WTC11 (cell line): ENCODE measurements around the gene WSCD1. TPM values are rescaled to one million over a fixed set of nuclear protein-coding genes. Genes with fewer than 3 reads are reported as not detected.

Source experiments
- ATAC-seq: fragments of 200-7000 bp; cut with Tn5 transposase; 2 replicates; pipeline ENCODE4 v1.10.0; 2021; ENCODE audit warnings: mild to moderate bottlenecking, moderate library complexity
- CTCF ChIA-PET: fragments of 300-600 bp; sonication (Branson Sonifier 250); formaldehyde crosslinking; loops from one replicate; lab custom pipeline; 2021; ENCODE audit warnings: antibody characterized with exemption; lab: Charles Lee
- POLR2A ChIA-PET: fragments of 350-600 bp; sonication (Branson Sonifier 250); formaldehyde crosslinking; loops from one replicate; lab custom pipeline; 2021; ENCODE audit warnings: antibody characterized with exemption; lab: Charles Lee
- DNase-seq: peaks from one replicate; pipeline ENCODE4 v3.0.0; 2021; ENCODE audit warnings: low spot score
- H3K27ac Mint-ChIP-seq: 2 replicates; pipeline ENCODE4 v1.8.0; 2021; ENCODE audit warnings: mixed read lengths
- H3K27me3 Mint-ChIP-seq: 2 replicates; pipeline ENCODE4 v1.8.0; 2021; ENCODE audit warnings: low read depth, mild to moderate bottlenecking, moderate library complexity, mixed read lengths
- H3K36me3 Mint-ChIP-seq: 2 replicates; pipeline ENCODE4 v1.8.0; 2021; ENCODE audit warnings: mixed read lengths
- H3K4me1 Mint-ChIP-seq: 2 replicates; pipeline ENCODE4 v1.8.0; 2022; ENCODE audit warnings: mixed read lengths
- H3K4me3 Mint-ChIP-seq: 2 replicates; pipeline ENCODE4 v1.8.0; 2021; ENCODE audit warnings: mild to moderate bottlenecking, moderate library complexity, mixed read lengths
- H3K9me3 Mint-ChIP-seq: 2 replicates; pipeline ENCODE4 v1.8.0; 2021; ENCODE audit warnings: mixed read lengths
- ATF2 ChIP-seq: sonication (generic); formaldehyde crosslinking; IDR thresholded peaks from 2 replicates; pipeline ENCODE4 v1.8.1; 2022; ENCODE audit warnings: low read depth, missing genetic modification reagents, borderline replicate concordance
- ATF6 ChIP-seq: sonication (generic); formaldehyde crosslinking; IDR thresholded peaks from 2 replicates; pipeline ENCODE4 v1.8.1; 2023; ENCODE audit warnings: mild to moderate bottlenecking, missing genetic modification reagents
- E2F4 ChIP-seq: sonication (generic); formaldehyde crosslinking; IDR thresholded peaks from 2 replicates; pipeline ENCODE4 v1.8.1; 2022; ENCODE audit warnings: low read depth, mild to moderate bottlenecking, moderate library complexity, missing genetic modification reagents, borderline replicate concordance
- ERG ChIP-seq: fragments of 250-450 bp; sonication (Bioruptor Pico); IDR thresholded peaks from 2 replicates; pipeline ENCODE4 v1.8.0; 2021; ENCODE audit warnings: mild to moderate bottlenecking
- GTF2I ChIP-seq: fragments of 250-450 bp; sonication (Bioruptor Pico); conservative IDR thresholded peaks from 2 replicates; pipeline ENCODE4 v1.4.0; 2021; ENCODE audit warnings: mild to moderate bottlenecking
- HMGA2 ChIP-seq: fragments of 250-450 bp; sonication (Bioruptor Pico); IDR thresholded peaks from 2 replicates; pipeline ENCODE4 v1.4.0; 2021; ENCODE audit warnings: mild to moderate bottlenecking, moderate library complexity
- JAZF1 ChIP-seq: fragments of 250-450 bp; sonication (Bioruptor Pico); IDR thresholded peaks from 2 replicates; pipeline ENCODE4 v1.9.0; 2021; ENCODE audit warnings: moderate library complexity, mild to moderate bottlenecking, inconsistent platforms
- MYBL2 ChIP-seq: sonication (generic); formaldehyde crosslinking; IDR thresholded peaks from 2 replicates; pipeline ENCODE4 v1.8.1; 2023; ENCODE audit warnings: mild to moderate bottlenecking, moderate library complexity, missing genetic modification reagents
- NFATC4 ChIP-seq: fragments of 250-450 bp; sonication (Bioruptor Pico); IDR thresholded peaks from 2 replicates; pipeline ENCODE4 v1.9.0; 2021; ENCODE audit warnings: mild to moderate bottlenecking
- NR2C2 ChIP-seq: sonication (generic); formaldehyde crosslinking; IDR thresholded peaks from 2 replicates; pipeline ENCODE4 v1.8.0; 2022; ENCODE audit warnings: mild to moderate bottlenecking, missing genetic modification reagents
- PRRX2 ChIP-seq: fragments of 250-450 bp; sonication (Bioruptor Pico); IDR thresholded peaks from 2 replicates; pipeline ENCODE4 v1.8.0; 2021; ENCODE audit warnings: mild to moderate bottlenecking
- RORB ChIP-seq: fragments of 250-450 bp; sonication (Bioruptor Pico); IDR thresholded peaks from 2 replicates; pipeline ENCODE4 v1.9.0; 2021; ENCODE audit warnings: mild to moderate bottlenecking
- SMAD4 ChIP-seq: sonication (generic); formaldehyde crosslinking; IDR thresholded peaks from 2 replicates; pipeline ENCODE4 v1.8.0; 2022; ENCODE audit warnings: mild to moderate bottlenecking, missing genetic modification reagents
- TCF7 ChIP-seq: sonication (generic); formaldehyde crosslinking; IDR thresholded peaks from 2 replicates; pipeline ENCODE4 v1.8.0; 2022; ENCODE audit warnings: mild to moderate bottlenecking, low read depth, missing genetic modification reagents, moderate library complexity
- ZNF138 ChIP-seq: sonication (generic); formaldehyde crosslinking; conservative IDR thresholded peaks from 2 replicates; pipeline ENCODE4 v1.8.1; 2022; ENCODE audit warnings: mild to moderate bottlenecking, moderate library complexity, missing genetic modification reagents
- total RNA-seq: library from RNA; stranded (reverse); gene quantifications from 3 replicates; pipeline ENCODE4 v1.2.3, GENCODE V29; 2021
- TF ChIP-seq, protein P1 (sequence below): sonication (generic); formaldehyde crosslinking; IDR thresholded peaks from 2 replicates; pipeline ENCODE4 v1.8.1; 2023; ENCODE audit warnings: mild to moderate bottlenecking, missing genetic modification reagents, borderline replicate concordance
- TF ChIP-seq, protein P2 (sequence below): sonication (generic); formaldehyde crosslinking; conservative IDR thresholded peaks from 2 replicates; pipeline ENCODE4 v1.8.1; 2022; ENCODE audit warnings: mild to moderate bottlenecking, missing genetic modification reagents

WSCD1 gene
- total RNA-seq, 1 experiment from 2014 or later, result 57.5 TPM

DNA sequence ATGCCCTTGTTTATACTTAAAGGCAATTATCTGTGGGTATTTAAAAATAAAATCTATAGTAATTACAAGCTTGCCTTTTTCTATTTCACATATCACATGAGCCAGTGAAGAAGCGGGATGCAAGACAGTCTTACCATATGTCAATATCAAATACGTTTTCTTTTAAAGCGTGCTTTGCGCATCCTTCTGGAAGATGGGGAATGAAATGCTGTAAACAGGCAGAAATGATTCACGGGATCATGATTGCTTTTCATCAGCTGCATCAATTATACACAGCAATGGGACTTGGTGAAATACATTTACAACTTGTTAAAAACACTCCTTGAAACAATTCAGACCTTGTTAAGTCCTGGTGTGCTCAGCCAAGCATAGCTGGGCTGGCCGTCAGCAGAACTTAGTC lies 72.5 kb downstream of the WSCD1 start (continued):
- TF ChIP-seq NR2C2 (CRISPR knock-in tag), result no peak
- no peak for TF ChIP-seq ZNF138

DNA sequence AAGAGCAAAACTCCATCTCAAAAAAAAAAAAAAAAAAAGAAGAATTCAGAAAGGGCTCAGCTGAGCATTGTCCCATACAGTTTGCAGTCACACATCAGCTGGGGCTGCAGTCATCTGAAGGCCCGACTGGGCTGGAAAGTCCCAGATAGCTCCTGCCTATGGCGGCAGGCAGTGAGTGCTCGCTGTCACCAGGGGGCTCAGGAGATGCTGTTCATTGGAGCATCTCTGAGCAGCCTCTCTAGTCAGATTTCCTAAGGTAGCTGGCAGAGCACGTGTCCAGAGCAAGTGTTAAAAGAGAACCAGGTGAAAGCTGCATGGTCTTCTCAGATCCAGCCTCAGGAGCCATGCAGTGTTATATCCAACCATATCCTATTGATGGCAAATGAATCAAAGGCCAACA lies 75.8 kb downstream of the WSCD1 start:
- H3K27me3 Mint-ChIP-seq, result peaks cover 4% of the 10 kb centered on the region; the same call in 1 of the 2 replicates
- ATAC-seq (no peak), DNase-seq (no peak)
- H3K27ac Mint-ChIP-seq, result no peak overlapping the region
- peaks cover 52% of the 10 kb centered on the region for H3K9me3 Mint-ChIP-seq
- ChIA-PET CTCF (interaction anchor here (0.6 to 0.7 kb wide), 3 partner anchors 134 to 503 kb away, joined by 3 to 8 read pairs (median 3); no protein-coding TSS in a partner anchor), POLR2A (interaction anchor here (0.7 kb wide), 1 partner anchor 87 kb away, joined by 3 read pairs; no protein-coding TSS in a partner anchor)
- peaks cover 22% of the 10 kb centered on the region for H3K4me1 Mint-ChIP-seq
- TF ChIP-seq PRRX2 (CRISPR knock-in tag) (no peak), HMGA2 (CRISPR knock-in tag) (no peak), TCF7 (CRISPR knock-in tag) (no peak), ATF6 (CRISPR knock-in tag) (no peak), RORB (CRISPR knock-in tag) (no peak), E2F4 (CRISPR knock-in tag) (no peak), ATF2 (CRISPR knock-in tag) (no peak), SMAD4 (CRISPR knock-in tag) (no peak), ERG (CRISPR knock-in tag) (no peak), GTF2I (CRISPR knock-in tag) (no peak), MYBL2 (CRISPR knock-in tag) (no peak), NFATC4 (CRISPR knock-in tag) (no peak), JAZF1 (CRISPR knock-in tag) (no peak)
- TF ChIP-seq, protein P1, sequence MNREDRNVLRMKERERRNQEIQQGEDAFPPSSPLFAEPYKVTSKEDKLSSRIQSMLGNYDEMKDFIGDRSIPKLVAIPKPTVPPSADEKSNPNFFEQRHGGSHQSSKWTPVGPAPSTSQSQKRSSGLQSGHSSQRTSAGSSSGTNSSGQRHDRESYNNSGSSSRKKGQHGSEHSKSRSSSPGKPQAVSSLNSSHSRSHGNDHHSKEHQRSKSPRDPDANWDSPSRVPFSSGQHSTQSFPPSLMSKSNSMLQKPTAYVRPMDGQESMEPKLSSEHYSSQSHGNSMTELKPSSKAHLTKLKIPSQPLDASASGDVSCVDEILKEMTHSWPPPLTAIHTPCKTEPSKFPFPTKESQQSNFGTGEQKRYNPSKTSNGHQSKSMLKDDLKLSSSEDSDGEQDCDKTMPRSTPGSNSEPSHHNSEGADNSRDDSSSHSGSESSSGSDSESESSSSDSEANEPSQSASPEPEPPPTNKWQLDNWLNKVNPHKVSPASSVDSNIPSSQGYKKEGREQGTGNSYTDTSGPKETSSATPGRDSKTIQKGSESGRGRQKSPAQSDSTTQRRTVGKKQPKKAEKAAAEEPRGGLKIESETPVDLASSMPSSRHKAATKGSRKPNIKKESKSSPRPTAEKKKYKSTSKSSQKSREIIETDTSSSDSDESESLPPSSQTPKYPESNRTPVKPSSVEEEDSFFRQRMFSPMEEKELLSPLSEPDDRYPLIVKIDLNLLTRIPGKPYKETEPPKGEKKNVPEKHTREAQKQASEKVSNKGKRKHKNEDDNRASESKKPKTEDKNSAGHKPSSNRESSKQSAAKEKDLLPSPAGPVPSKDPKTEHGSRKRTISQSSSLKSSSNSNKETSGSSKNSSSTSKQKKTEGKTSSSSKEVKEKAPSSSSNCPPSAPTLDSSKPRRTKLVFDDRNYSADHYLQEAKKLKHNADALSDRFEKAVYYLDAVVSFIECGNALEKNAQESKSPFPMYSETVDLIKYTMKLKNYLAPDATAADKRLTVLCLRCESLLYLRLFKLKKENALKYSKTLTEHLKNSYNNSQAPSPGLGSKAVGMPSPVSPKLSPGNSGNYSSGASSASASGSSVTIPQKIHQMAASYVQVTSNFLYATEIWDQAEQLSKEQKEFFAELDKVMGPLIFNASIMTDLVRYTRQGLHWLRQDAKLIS (CRISPR knock-in tag), result no peak
- TF ChIP-seq, protein P2, sequence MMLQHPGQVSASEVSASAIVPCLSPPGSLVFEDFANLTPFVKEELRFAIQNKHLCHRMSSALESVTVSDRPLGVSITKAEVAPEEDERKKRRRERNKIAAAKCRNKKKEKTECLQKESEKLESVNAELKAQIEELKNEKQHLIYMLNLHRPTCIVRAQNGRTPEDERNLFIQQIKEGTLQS (CRISPR knock-in tag), result no peak
- H3K36me3 Mint-ChIP-seq, result peaks cover 28% of the 10 kb centered on the region
- no peak overlapping the region for H3K4me3 Mint-ChIP-seq
